ENCODE data around the gene STAC3.

GRCh38 chr12:57226588-57227314 lies 24.2 kb downstream of the STAC3 start:
- TF ChIP-seq, protein P1, sequence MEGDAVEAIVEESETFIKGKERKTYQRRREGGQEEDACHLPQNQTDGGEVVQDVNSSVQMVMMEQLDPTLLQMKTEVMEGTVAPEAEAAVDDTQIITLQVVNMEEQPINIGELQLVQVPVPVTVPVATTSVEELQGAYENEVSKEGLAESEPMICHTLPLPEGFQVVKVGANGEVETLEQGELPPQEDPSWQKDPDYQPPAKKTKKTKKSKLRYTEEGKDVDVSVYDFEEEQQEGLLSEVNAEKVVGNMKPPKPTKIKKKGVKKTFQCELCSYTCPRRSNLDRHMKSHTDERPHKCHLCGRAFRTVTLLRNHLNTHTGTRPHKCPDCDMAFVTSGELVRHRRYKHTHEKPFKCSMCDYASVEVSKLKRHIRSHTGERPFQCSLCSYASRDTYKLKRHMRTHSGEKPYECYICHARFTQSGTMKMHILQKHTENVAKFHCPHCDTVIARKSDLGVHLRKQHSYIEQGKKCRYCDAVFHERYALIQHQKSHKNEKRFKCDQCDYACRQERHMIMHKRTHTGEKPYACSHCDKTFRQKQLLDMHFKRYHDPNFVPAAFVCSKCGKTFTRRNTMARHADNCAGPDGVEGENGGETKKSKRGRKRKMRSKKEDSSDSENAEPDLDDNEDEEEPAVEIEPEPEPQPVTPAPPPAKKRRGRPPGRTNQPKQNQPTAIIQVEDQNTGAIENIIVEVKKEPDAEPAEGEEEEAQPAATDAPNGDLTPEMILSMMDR (IDR thresholded peaks at IDR 0.05) = no peak
- no peak for TF ChIP-seq POLR2A (IDR thresholded peaks at IDR 0.05)
